Activated naive CD4-positive, alpha-beta T cell treated with Interleukin-2 at 50 U/mL for 16 hours (primary cell): Measurements from ENCODE around the gene GABRG3.

Source experiments
- DNase-seq: peaks from one replicate; pipeline ENCODE4 v3.0.0-alpha.2; 2020

Gene GABRG3

DNA sequence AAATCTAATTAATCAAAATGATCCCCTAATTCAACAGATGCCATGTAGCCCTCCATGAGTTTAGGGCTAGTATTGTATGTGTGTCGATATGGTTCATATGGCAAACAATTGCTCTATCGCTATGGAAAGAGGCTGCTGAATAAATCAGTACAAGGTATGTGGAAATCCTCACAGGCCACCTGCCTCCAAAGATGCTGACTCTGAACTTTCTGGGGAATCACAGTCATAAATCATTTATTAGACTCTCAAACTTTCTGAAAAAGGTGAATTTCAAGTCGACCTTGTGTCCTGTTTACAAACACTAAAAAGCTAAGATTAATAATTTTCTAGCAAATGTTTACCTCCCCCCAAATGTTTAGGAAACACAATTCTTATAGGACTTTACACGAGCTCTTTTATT is 462.6 kb downstream of the GABRG3 start:
- no peak for DNase-seq

DNA sequence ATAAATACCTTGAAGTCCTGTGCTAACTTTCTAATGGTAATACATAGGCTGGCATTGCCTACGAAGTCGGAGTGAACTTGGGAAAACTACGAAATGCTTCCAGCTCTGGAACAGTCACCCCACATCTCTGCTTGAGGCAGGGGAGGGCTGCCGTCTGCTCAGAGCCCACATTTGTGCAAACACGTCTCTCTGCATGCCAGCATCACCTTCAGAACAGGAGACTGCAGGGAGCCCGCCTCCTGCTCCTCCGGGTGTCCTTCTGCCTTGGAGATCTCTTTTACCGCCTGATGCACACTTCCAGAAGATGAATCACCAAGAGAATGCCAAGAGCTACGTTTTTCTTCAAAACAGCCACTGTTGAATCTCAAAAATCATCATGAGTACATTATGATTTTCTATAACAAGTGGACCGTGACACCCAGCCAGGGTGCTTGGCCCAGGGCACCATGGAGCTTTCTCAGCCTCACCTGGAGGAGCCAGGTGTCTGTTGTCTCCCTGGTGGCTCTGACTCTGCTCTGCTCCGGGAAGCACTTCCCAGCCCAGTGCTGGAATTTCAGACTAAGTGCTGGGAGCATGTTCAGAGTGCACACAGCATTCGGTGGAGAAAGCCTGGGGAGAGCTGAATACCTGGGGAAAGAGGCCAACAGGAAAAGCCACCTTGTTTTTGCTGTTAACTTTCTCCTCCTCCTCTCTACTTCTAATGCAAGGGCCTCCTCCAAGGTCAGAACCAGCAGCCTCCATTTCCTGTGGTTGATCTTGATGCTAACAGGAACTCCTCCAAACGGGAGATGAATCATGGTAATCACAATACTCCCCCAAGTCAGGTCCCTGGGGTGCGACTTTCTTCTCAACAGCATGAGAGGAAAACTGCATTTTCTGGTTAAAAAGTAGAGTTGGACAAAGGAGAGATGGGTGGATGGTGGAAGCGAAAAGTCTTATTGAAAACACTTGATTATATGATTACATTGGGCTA is 467.7 kb downstream of the GABRG3 start:
- no peak for DNase-seq

DNA sequence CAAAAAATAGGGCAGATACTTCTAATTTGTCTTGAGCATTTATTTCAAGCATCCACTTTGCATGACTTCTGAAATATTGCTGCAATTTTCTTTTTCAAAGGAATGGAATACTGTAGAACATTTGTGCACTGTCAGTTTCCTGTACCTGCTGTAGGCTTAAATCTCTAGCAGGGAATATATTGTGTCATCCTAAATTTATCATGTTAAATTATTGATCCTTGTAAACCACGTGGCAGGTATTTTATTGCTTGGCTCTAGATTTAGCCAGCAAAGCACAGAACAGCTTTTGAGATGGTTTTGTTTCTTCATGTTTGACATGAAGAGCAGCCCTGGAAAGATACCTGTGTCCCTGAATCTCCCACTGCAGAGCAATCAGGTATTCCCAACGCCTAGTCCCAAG is 470.1 kb downstream of the GABRG3 start:
- DNase-seq, result no peak

DNA sequence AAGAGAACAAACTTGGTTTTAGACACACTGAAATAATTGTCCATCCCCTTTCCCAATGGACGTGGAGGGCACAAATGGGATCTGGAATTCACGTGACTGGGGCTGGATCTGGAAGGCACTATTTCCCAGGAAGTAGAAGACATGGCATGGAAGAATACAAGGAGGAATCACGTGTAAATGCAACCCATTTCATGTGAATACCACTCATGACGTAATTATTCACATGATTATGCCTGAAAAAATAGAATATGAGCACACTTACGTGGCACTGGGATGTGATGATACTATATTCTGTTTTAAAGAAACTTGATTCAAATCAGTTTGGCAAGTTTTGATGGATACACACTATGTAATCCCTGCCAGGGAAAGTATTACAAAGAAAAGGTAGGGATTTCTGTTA is 477.3 kb downstream of the GABRG3 start:
- no peak for DNase-seq

DNA sequence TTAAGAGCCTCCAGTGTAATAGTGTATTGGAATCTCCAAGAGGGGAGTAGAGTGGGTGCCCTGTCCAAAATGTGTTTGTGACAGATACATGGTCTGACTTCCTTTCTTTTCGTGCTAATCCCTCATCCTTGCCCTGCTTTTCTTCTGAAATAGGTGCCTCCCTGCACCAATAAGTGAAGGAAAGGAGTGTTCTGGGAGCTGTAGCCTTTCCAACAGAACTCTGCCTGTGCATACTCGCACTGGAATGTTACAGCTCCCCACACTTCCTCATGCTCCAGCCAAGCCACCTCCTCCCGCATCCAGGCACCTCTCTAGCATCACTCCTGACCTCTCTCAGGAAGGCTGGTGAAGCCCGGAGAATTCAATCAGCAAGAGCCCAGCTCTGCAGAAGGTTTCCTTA is 478.0 kb downstream of the GABRG3 start:
- no peak for DNase-seq

DNA sequence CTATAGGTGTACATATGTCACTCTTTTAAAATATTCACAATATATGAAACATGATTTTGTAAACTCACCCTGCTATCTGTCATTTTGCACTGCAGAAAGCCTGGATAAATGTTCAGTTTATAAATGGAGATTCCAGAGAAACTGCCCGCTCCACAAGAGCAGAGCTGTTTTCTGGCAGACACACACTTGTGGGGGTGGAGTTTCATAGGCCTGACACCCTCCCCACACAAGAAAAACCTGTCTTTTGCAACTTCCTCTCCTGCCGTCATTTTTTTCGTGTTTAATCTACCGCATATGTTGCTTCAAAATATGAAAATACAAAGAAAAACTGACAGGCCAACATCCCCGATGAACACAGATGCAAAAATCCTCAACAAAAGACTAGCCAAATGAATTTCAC is 479.0 kb downstream of the GABRG3 start:
- no peak for DNase-seq

DNA sequence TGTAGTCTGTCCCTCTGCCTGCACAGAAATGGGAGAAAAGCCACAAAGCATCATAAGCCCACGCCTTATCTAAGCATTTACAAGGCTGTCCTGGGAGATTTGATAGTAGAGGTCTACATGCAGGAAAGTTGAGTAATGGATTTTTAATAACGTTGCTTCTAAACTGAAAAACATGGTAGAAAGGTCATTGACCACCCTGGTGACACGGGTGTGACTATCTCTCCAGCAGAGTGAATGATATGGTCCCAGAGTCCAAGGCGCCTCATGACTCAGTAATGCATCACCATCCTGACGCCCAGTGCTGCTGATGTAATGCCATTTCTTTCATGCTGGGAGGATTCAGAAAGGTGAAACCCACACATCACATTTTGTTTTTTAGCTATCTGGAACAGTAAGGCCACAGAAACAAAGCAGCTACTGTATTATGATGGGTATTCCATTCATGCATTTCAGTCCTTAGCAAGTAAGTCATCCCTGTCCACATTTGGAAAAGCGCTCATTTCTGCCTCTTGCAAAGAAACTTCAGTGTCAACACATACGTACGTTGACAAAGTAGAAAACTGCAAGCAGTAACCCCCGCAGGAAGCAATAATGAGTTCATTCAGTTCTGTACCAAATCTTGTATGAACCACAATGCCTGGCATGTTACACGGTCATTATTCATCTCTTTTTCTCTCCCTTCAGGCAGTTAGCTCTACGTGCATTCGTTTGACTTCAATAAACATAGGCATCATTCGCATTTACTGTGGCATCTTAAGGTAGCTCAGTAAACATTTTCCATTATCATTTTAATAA is 483.5 kb downstream of the GABRG3 start:
- DNase-seq, result no peak

DNA sequence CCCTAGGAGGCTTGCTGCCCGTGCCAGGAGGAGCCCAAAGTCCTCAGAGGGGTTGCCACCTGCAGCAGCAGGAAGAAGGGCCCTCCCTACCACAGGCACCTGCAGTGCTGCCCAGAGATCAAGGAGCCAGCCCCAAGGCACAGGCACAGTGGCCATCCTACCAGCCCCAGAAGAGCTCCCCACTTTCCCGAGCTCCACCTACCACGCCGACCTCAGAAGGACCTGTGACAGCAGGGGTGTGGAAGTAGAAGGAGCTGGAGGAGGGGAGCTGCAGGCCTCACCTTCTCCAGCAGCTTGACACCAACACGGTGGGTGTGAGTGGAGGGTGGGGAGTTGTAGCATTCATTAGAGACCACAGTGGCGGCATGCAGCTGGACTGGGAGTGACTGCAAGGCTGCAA is 485.8 kb downstream of the GABRG3 start:
- DNase-seq, result no peak

DNA sequence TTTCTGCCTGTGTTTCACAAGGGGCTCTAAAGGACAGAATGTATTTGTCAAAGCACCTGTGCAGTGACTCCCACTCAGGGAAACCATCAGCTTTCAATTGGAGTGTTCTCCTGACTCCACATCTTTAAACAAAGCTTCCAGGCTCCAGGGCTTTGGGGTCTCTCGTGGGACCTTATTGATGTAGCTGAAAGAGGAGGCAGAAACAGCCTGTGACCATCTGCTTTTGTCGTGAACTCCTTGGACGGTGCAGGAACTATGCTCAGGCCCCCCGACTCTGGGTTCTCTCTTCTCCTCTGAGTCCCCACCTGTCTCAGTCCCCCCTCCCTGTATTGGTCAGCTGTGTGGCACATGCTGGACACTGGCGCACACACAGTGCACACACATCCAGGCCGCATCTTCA is 486.8 kb downstream of the GABRG3 start:
- DNase-seq, result no peak

DNA sequence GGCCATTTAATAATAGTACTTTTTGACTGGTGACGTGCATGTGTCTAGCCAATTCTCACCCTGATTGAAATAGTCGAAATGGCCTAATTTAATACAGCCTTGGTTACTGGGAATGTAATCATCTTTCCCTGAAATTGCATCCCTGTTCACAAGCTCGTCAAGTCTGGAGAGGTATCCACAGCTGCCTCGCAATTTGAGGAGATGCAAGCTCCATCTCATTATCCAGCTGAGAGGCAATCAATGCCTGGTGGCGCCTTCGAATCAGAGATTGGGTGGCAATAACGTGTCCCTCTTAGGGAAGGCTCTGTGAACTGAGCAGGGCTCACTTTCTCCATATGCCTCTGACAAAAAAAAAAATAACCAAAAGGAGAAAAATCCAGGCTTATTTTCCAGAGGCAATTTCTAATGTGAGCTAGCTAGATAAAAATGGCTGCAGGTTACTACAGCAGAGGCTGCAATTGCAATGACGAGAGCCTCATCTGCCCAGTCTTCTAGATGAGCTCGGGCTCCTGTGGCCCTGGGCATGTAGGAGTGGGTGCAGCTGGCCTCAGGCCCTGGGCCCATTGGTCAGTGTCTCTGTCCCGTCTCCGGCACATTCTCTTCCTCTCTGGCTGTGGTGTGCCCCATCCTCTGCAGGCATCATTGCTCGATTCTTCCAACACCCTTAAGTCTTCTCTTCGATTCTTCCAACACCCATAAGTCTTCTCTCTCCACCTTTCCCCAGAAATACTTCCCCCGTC is 487.5 kb downstream of the GABRG3 start:
- no peak for DNase-seq

DNA sequence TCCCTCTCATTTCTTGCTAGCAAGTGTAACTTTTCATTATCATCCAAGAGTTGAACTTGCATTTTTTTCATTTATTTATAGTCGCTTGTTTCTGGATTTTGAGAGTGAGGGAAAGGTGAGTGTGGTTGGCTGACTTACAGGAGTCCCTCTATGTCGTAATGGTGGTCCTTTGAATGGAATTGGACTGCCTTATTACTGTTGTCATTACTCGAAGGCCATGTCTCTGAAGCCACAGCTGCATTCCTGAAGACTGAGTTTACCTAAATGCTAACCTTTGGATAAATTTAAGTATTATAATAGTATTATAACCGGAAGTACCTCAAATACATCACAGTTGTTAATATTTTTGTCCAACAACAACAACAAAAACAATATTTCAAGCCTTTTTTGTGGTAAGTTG is 488.9 kb downstream of the GABRG3 start:
- DNase-seq, result no peak

DNA sequence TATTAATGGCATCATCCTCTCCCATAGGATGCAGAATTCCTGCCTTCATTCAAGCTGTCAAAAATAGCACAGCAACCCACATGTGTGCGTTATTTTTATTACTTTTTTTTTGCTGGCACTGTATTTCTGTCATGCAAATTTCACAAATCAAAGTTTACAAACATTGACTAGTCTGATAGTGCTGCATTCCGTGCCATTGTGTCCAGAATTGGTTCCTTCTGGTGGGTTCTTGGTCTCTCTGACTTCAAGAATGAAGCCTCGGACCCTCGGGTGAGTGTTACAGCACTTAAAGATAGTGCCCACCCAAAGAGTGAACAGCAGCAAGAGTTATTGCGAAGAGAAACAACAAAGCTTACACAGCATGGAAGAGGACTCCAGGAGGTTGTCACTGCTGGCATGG is 490.2 kb downstream of the GABRG3 start:
- DNase-seq, result no peak

DNA sequence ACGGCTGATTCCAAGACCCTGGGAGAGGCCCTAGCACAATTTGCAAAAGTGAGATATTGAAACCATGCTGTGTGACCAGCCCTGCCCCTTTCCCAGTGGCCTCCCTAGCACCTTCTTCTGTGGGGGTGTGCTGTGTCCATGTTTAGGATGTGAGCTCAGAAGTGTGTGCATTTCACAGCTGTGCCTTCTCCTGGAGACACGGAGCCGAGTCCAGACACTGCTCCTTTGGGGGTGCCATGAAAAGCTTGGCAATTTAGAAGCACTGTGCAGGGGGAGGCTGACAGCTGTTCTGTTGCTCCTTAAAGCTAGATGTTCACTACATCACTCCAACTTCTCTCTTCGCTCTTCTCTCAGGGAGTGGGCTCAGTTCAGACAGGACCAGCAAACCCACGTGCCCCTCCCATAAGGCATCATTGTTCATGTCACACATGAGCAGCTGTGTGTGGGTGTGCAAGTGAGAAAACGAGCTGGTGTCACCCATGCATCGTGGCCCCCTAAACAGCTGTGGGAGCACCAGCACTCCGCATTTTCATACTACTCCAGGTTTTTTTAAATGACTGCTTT is 492.6 kb downstream of the GABRG3 start:
- no peak for DNase-seq

DNA sequence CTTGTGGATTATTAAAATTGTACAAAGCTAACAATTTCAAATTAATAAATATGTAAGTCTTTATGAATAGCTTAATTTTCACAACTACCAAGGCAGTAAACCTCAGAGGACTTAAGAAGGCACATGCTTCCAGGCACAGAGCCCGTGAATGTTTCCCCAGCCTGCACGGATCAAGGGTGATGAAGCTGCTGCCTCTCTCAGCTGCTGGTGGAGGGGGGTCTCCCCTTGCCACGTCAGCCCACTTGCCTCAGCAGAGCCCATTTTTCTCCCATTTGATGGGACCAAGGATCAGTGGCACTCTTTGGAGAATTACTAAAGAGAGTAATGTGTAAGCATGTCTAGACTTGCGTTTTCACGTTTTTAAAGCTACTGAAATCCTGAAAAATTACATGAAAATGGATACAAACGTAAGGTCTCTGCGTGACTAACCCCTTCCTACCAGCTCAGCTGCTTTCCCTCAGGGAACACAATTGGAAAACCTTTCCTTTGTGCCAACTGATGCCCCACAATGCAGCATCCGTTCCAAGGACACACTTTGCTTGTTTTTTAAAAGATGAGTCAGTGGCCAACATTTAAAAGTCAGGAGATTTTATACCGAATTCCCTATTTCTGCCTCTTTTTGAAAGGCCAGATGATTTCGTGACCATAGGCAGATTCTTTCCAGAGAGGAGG is 494.1 kb downstream of the GABRG3 start:
- no peak for DNase-seq

DNA sequence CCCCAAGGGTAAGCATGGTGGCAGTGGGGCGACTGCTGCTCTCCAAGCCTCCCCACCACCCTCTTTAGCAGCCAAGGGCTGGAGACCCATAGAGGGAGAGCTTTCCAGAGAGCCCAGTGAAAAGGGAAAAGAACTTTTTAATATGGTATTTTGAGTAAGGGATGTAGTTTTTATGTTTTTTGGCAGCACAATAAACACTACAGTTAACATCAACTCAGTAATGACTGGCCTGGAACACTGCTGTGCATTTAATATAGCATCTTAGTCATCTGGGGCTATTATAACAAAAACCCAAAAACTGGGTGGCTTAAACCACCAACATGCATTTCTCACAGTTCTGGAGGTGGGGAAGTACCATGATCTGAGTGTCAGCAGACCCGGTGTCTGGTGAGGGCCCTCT is 495.8 kb downstream of the GABRG3 start:
- DNase-seq, result no peak

DNA sequence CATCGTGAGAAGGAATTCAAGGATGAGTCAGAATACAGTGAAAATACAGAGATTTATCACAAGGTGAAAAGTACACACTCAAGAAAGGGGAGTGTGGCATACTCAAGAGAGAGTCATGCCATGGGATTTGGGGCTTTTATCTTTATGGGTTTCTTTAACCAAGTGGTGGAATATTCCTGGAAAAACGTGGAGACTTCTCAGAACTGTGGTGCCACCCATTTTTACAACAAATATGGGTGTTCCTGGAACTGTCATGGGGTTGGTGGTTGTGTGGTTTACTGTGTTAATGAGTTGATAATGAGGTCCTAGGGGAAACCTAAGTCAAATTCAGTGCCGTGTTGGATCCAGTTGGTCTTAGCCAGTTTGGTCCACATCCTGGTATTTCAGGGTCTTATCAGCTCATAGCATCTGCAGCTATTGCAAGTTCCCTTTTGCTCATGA is 497.2 kb downstream of the GABRG3 start:
- no peak for DNase-seq

DNA sequence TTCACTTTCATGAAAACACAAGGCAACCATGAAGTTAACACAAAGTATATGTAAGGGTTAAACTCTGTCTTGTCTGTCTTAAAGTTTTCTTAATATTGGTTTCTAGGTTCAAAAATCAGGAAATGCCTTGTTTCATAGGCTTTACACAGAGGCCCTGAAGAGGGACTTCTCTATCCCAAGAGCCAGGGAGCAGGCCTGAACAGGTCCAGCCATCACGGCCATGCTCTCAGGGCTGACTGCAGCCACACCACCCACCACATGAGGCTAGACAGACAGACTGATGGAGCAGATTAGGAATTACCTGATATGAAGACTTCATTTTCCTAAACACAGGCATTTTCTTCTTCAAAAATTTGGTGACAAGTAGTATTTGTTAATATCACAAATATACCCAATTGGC is 502.9 kb downstream of the GABRG3 start:
- no peak for DNase-seq

DNA sequence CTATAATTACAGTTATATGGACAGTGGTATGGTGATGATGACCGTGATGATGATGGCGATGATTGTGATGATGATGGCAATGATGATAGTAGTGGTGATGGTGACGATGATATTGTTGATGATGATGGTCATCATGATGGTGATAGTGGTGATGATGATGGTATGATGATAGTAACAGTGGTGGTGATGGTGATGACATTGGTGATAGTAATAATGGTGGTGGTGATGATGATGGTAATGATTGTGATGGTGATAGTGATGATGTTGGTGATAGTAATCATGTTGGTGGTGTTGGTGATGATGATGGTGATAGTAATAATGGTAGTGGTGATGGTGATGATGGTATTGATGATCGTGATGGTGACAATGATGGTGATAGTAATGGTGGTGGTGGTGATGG is 504.4 kb downstream of the GABRG3 start:
- no peak for DNase-seq

DNA sequence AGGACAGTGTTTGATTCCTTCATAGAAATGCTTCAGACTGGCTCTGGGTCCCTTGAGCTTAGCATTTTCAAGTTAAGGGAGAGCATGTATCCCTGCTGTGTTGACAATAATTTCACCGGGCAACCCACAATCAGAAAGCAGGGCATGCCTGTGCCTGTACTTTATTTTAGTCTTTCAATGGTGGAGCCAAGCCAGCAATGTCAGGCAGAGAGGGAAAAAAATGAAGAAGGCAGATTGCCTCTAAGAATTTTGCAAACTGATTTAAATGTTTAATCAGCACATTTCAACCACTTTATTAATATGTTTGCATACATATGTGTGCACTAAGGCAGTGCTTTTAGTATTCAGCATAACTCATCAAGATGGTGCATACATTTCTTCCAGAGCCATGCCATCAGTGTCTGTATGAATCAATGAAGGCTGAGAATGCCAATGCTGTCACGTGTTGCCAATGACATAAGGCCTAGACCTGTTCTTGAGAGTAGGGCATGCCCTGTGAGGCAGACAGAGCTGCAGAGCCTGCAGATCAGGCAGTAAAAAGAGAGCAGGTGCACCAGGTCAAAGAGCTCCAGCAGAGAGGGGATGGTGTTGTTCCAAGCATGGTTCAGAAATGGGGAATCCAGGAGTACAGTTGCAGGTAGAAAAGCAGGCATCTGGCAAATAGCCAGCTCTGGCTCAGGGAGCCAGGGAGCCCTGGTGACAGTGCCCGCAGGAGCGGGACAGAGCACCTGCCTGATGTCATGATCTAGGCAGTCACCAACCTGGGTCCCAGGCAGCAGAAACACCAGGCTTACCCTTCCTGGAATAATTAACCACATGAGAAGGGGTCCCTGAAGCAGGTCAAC is 508.5 kb downstream of the GABRG3 start:
- no peak for DNase-seq

DNA sequence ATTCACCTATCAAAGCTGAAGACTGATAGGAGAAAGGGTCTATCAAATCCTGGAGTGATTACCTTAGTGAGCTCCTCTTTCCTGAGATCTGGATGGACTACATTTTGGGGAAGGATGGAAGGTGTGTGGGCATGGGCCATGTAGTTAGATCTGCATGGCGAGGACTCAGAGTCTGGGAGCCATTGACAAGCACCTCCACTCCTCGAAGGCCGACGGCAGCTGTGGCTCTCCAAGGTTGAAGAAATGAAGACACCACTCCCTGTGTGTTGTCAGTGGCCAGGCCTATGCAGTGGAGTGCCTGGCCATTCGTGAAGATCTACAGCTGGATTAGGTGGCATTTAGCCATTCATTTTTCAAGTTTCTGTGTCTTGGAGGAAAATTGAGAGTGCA is 509.2 kb downstream of the GABRG3 start:
- no peak for DNase-seq

DNA sequence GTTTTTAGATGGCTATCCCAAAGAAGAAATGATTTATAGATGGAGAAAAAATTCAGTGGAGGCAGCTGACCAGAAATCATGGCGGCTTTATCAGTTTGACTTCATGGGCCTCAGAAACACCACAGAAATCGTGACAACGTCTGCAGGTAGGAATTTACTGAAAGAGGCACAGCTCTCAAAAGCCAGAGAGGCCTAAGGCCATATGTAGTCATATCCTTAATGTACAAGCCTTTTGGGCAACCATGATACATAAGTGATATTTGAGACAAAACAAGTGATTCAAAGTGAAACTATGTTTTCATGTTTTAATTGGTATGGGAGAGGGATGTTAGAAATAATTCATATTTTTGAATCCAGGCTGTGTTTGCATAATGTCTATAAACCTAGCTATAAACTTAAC is 509.7 kb downstream of the GABRG3 start:
- DNase-seq, result no peak

DNA sequence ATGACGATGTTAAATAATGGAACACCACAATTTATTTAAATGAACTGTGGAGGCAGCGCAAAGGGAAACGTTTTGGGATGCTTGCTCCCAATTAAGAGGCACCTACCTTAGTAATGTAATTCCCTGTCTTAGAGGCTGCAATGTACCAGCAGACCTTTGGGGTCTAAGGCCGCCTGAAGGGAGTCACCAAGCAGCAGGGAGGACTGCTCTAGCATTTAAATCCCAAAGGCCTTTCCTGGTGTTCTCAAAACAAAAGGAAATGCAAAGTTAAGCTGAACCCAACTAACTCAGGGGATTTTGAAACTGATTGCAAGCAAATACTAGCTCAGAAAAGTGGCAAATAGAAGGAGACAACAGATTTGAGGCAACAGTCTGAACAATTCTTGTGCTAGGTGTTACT is 510.8 kb downstream of the GABRG3 start:
- DNase-seq, result no peak
